ENCODE measurements around the gene SYT7.

- no peak for TF ChIP-seq CTCF (IDR thresholded peaks at IDR 0.05)
- no peak for TF ChIP-seq POLR2A (IDR thresholded peaks at IDR 0.05)
Observed at GRCh38 chr11:61491736-61492395, 89.0 kb downstream of the SYT7 start.

Measured in testis (tissue), 2 donors.